ENCODE data around the gene FGF18. TPM values are rescaled to one million over a fixed set of nuclear protein-coding genes. Genes with fewer than 3 reads are reported as not detected.

The FGF18 gene
- total RNA-seq, 1 donor from 2014 or later, result 1.2 TPM

DNA sequence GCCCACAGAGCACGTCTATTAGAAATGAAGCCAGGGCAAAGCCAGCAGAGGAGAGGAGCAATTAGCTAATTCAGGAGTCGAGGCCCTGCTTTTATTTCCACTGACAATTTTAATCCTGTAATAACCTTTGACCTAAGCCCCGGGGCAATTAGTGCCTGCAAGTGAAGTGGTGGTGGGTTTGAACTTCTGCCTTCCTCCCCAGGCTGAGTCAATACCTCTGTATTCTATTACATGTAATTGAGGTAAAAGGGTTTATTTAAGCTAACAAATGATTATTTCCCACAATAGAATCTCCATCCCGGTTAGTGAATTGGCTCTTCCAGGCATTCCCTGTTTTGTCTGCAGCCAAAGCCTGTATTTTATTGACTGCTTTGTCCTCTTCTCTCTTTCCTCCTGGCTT, 49.9 kb downstream of the FGF18 start:
- no peaks in the 10 kb centered on the region for H3K9me3 ChIP-seq (ENCODE audit: insufficient read depth, low read depth, low read length)
- H3K27me3 ChIP-seq (ENCODE audit: insufficient read depth, low read length), result peaks cover 3% of the 10 kb centered on the region
- H3K36me3 ChIP-seq (ENCODE audit: insufficient read depth, low read length), result no peaks in the 10 kb centered on the region
- no peak overlapping the region for H2AFZ ChIP-seq (ENCODE audit: low read depth, low read length)
- H3K27ac ChIP-seq (ENCODE audit: low read depth, low read length), result no peak overlapping the region
- Mint-ChIP-seq H3K4me3 (ENCODE audit: unreplicated experiment) (no peak overlapping the region), H3K4me1 (ENCODE audit: low read depth, unreplicated experiment) (no peaks in the 10 kb centered on the region), H3K9me3 (ENCODE audit: unreplicated experiment) (peaks cover 7% of the 10 kb centered on the region), H3K27me3 (ENCODE audit: low read depth, unreplicated experiment) (peaks cover 21% of the 10 kb centered on the region), H3K27ac (ENCODE audit: unreplicated experiment) (no peak overlapping the region), H3K36me3 (ENCODE audit: low read depth, unreplicated experiment) (no peaks in the 10 kb centered on the region)
- no peak overlapping the region for H3K9ac ChIP-seq (ENCODE audit: low read length)
- H4K20me1 ChIP-seq (ENCODE audit: insufficient read depth, low read length), result no peaks in the 10 kb centered on the region
- H3K4me2 ChIP-seq (ENCODE audit: low read length), result no peak overlapping the region
- FAIRE-seq (no peak), DNase-seq (ENCODE audit: low read depth) (no peak)
- H3K79me2 ChIP-seq (ENCODE audit: insufficient read depth, low read length), result no peaks in the 10 kb centered on the region
- TF ChIP-seq EZH2 (IDR thresholded peaks at IDR 0.05; ENCODE audit: insufficient read depth, low read length), result no peak
- H3K4me3 ChIP-seq (ENCODE audit: insufficient read depth, low read depth, low read length), result no peak overlapping the region
- H3K4me1 ChIP-seq (ENCODE audit: insufficient read depth, low read length), result no peaks in the 10 kb centered on the region

DNA sequence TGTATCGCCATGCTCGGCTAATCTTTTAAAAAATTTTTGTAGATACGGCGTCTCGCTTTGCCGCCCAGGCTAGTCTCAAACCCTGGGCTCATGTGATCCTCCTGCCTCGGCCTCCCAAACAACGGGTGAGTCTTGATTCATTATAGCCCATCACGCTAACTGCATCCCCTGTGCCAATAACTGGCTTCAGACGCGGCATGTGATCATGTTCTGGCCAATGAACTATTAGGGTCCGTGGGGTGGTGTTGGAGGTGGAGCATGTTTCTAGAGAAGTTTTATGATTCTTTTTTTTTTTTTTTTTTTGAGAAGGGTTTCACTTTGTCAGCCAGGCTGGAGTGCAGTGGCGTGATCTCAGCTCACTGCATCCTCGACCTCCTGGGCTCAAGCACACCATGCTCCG, 51.0 kb downstream of the FGF18 start:
- Histone ChIP-seq H2AFZ (ENCODE audit: low read depth, low read length) (no peak overlapping the region), H3K27me3 (ENCODE audit: insufficient read depth, low read length) (peaks cover 3% of the 10 kb centered on the region), H3K4me1 (ENCODE audit: insufficient read depth, low read length) (no peaks in the 10 kb centered on the region), H3K79me2 (ENCODE audit: insufficient read depth, low read length) (no peaks in the 10 kb centered on the region), H3K9ac (ENCODE audit: low read length) (no peak overlapping the region), H4K20me1 (ENCODE audit: insufficient read depth, low read length) (no peaks in the 10 kb centered on the region), H3K4me3 (ENCODE audit: insufficient read depth, low read depth, low read length) (no peak overlapping the region), H3K27ac (ENCODE audit: low read depth, low read length) (no peak overlapping the region), H3K36me3 (ENCODE audit: insufficient read depth, low read length) (no peaks in the 10 kb centered on the region), H3K9me3 (ENCODE audit: insufficient read depth, low read depth, low read length) (no peaks in the 10 kb centered on the region), H3K4me2 (ENCODE audit: low read length) (no peak overlapping the region)
- Mint-ChIP-seq H3K27me3 (ENCODE audit: low read depth, unreplicated experiment) (peaks cover 19% of the 10 kb centered on the region), H3K4me1 (ENCODE audit: low read depth, unreplicated experiment) (no peaks in the 10 kb centered on the region), H3K4me3 (ENCODE audit: unreplicated experiment) (no peak overlapping the region), H3K36me3 (ENCODE audit: low read depth, unreplicated experiment) (no peaks in the 10 kb centered on the region), H3K27ac (ENCODE audit: unreplicated experiment) (no peak overlapping the region), H3K9me3 (ENCODE audit: unreplicated experiment) (peaks cover 8% of the 10 kb centered on the region)
- FAIRE-seq (no peak), DNase-seq (ENCODE audit: low read depth) (no peak)
- TF ChIP-seq CTCF (IDR thresholded peaks at IDR 0.05; ENCODE audit: insufficient read depth, low read depth, low read length) (no peak), EZH2 (IDR thresholded peaks at IDR 0.05; ENCODE audit: insufficient read depth, low read length) (no peak)

DNA sequence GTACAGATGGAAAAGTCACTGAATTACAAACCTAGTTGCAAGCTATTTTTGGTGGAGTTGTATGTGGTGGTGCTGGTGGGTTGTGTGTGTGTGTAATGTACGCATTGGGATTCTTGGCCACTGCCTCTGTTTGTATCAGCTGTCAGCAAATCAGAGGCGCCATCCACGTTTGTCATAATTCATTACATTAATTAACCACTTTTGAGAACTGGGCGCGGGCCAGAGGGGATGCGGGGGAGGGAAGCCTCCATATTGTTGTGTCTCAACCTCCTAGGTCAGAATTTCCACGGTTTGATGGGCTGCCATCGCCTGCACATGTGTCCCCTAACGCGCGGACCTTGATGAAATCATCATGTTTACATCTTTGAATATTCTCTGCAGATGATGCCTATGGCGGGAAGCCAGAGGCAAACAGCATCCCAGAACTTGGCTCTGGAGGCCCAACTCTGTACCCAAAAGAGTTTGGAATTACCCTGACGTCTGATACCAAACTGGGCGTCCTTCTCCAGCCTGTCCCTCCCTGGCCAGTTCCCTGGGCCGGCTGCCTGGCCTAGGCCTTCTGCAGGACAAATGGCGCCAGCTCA, 54.9 kb downstream of the FGF18 start:
- Histone ChIP-seq H3K4me1 (ENCODE audit: insufficient read depth, low read length) (no peaks in the 10 kb centered on the region), H3K4me2 (ENCODE audit: low read length) (no peak overlapping the region), H3K4me3 (ENCODE audit: insufficient read depth, low read depth, low read length) (no peak overlapping the region), H4K20me1 (ENCODE audit: insufficient read depth, low read length) (no peaks in the 10 kb centered on the region), H3K27me3 (ENCODE audit: insufficient read depth, low read length) (peaks cover 7% of the 10 kb centered on the region), H3K9ac (ENCODE audit: low read length) (no peak overlapping the region), H3K36me3 (ENCODE audit: insufficient read depth, low read length) (no peaks in the 10 kb centered on the region), H2AFZ (ENCODE audit: low read depth, low read length) (no peak overlapping the region), H3K27ac (ENCODE audit: low read depth, low read length) (no peak overlapping the region), H3K79me2 (ENCODE audit: insufficient read depth, low read length) (no peaks in the 10 kb centered on the region), H3K9me3 (ENCODE audit: insufficient read depth, low read depth, low read length) (no peaks in the 10 kb centered on the region)
- H3K4me1 Mint-ChIP-seq (ENCODE audit: low read depth, unreplicated experiment), result no peaks in the 10 kb centered on the region
- no peaks in the 10 kb centered on the region for H3K36me3 Mint-ChIP-seq (ENCODE audit: low read depth, unreplicated experiment)
- no peak for FAIRE-seq
- peaks cover 10% of the 10 kb centered on the region for H3K27me3 Mint-ChIP-seq (ENCODE audit: low read depth, unreplicated experiment)
- H3K27ac Mint-ChIP-seq (ENCODE audit: unreplicated experiment), result no peak overlapping the region
- TF ChIP-seq CTCF (IDR thresholded peaks at IDR 0.05; ENCODE audit: insufficient read depth, low read depth, low read length), result no peak
- no peak for TF ChIP-seq EZH2 (IDR thresholded peaks at IDR 0.05; ENCODE audit: insufficient read depth, low read length)
- peaks cover 9% of the 10 kb centered on the region for H3K9me3 Mint-ChIP-seq (ENCODE audit: unreplicated experiment)
- no peak for DNase-seq (ENCODE audit: low read depth)
- H3K4me3 Mint-ChIP-seq (ENCODE audit: unreplicated experiment), result no peak overlapping the region
